ENCODE data around the gene GRIK4. TPM values are rescaled to one million over a fixed set of nuclear protein-coding genes. Genes with fewer than 3 reads are reported as not detected.

Gene GRIK4
- total and polyA plus RNA-seq, 9 of the 15 experiments (the other 6 are each of a cell fraction or from before 2014, with no cell fraction given), result not detected

DNA sequence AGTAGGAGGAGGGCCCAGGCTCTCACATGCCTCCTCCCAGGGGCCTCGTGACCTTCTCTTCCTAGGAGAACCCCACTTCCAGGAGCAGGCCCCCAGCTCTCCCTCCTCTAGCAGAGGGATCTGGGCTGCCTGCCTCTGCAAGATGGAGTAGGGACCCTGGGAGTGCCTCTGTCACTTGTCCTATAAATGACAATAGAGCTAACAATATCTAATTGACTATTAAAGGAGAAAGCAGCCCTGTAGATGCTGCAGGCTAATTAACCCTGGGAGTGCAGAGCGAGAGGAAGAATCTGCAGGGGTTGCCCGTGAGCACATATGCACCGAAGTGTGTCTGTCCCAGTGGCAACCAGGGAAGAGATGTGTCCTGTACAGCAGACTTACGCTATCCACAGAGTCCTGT lies 184.4 kb downstream of the GRIK4 start:
- Histone ChIP-seq H3K9me3 (replicated peaks; ENCODE audit: control insufficient read depth, insufficient read depth, low read depth, low read length) (no peaks in the 10 kb centered on the region), H4K20me1 (replicated peaks; ENCODE audit: control insufficient read depth, insufficient read depth, low read length) (no peaks in the 10 kb centered on the region), H3K27me3 (ENCODE audit: control insufficient read depth in 2 of 2, insufficient read depth in 2 of 2, low read length in 2 of 2) (peaks cover 2 to 16% of the 10 kb centered on the region in 2 experiments; a peak in 2 of 5 replicates), H3K27ac (ENCODE audit: extremely low read depth, low read depth, low read length) (no peak overlapping the region), H2AFZ (ENCODE audit: low read depth, low read length) (no peak overlapping the region), H3K4me3 (no peak overlapping the region), H3K36me3 (ENCODE audit: control insufficient read depth, insufficient read depth, low read length) (no peaks in the 10 kb centered on the region), H3K9me1 (ENCODE audit: control insufficient read depth, insufficient read depth, low read length) (no peaks in the 10 kb centered on the region), H3K79me2 (ENCODE audit: control insufficient read depth, insufficient read depth, low read length) (no peaks in the 10 kb centered on the region), H3K9ac (ENCODE audit: insufficient read depth in 1 of 2, low read depth in 2 of 2, low read length in 2 of 2) (no peak overlapping the region), H3K4me2 (ENCODE audit: insufficient read depth, low read length) (no peak overlapping the region), H3K4me1 (replicated peaks in 1 of 2; ENCODE audit: control insufficient read depth in 2 of 2, insufficient read depth in 2 of 2, low read length in 2 of 2) (no peaks in the 10 kb centered on the region)
- ChIA-PET POLR2A (no interaction called here), CTCF (ENCODE audit: low intra/inter-chr PET ratio) (no interaction called here)
- intact Hi-C loops (cut with micrococcal nuclease) (no loop called here), in situ Hi-C loops (cut with MboI) (no loop called here)
- ATAC-seq, result no peak
- BruUV-seq (replicated peaks), result no TSS peak
- no peak for FAIRE-seq
- 0% methylated on average over 4 of the region's 5 CpGs for WGBS (ENCODE audit: insufficient coverage, low coverage, missing lambda C conversion rate)
- DNase-seq (ENCODE audit: extremely low read depth in 1 of 4, low spot score in 3 of 4), result no peak
- TF ChIP-seq ZFPM2 (CRISPR knock-in tag; IDR thresholded peaks at IDR 0.05) (no peak), FOXA3 (CRISPR knock-in tag; conservative IDR thresholded peaks at IDR 0.05 in 1 of 2, IDR thresholded peaks at IDR 0.05 in 1 of 2) (no peak), KAT8 (IDR thresholded peaks at IDR 0.05; ENCODE audit: low read depth) (no peak), GATAD2B (IDR thresholded peaks at IDR 0.05; ENCODE audit: borderline replicate concordance) (no peak), ARNT (IDR thresholded peaks at IDR 0.05) (no peak), SAFB2 (IDR thresholded peaks at IDR 0.05; ENCODE audit: borderline replicate concordance, low read depth, low read length, severe bottlenecking) (no peak), TCFL5 (CRISPR knock-in tag; conservative IDR thresholded peaks at IDR 0.05) (no peak), ZBED1 (IDR thresholded peaks at IDR 0.05) (no peak), KLF16 (IDR thresholded peaks at IDR 0.05) (no peak), ZNF561 (CRISPR knock-in tag; conservative IDR thresholded peaks at IDR 0.05) (no peak)
- TF ChIP-seq, protein P1, sequence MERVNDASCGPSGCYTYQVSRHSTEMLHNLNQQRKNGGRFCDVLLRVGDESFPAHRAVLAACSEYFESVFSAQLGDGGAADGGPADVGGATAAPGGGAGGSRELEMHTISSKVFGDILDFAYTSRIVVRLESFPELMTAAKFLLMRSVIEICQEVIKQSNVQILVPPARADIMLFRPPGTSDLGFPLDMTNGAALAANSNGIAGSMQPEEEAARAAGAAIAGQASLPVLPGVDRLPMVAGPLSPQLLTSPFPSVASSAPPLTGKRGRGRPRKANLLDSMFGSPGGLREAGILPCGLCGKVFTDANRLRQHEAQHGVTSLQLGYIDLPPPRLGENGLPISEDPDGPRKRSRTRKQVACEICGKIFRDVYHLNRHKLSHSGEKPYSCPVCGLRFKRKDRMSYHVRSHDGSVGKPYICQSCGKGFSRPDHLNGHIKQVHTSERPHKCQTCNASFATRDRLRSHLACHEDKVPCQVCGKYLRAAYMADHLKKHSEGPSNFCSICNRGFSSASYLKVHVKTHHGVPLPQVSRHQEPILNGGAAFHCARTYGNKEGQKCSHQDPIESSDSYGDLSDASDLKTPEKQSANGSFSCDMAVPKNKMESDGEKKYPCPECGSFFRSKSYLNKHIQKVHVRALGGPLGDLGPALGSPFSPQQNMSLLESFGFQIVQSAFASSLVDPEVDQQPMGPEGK (CRISPR knock-in tag; IDR thresholded peaks at IDR 0.05; ENCODE audit: borderline replicate concordance), result no peak
- TF ChIP-seq, protein P2, sequence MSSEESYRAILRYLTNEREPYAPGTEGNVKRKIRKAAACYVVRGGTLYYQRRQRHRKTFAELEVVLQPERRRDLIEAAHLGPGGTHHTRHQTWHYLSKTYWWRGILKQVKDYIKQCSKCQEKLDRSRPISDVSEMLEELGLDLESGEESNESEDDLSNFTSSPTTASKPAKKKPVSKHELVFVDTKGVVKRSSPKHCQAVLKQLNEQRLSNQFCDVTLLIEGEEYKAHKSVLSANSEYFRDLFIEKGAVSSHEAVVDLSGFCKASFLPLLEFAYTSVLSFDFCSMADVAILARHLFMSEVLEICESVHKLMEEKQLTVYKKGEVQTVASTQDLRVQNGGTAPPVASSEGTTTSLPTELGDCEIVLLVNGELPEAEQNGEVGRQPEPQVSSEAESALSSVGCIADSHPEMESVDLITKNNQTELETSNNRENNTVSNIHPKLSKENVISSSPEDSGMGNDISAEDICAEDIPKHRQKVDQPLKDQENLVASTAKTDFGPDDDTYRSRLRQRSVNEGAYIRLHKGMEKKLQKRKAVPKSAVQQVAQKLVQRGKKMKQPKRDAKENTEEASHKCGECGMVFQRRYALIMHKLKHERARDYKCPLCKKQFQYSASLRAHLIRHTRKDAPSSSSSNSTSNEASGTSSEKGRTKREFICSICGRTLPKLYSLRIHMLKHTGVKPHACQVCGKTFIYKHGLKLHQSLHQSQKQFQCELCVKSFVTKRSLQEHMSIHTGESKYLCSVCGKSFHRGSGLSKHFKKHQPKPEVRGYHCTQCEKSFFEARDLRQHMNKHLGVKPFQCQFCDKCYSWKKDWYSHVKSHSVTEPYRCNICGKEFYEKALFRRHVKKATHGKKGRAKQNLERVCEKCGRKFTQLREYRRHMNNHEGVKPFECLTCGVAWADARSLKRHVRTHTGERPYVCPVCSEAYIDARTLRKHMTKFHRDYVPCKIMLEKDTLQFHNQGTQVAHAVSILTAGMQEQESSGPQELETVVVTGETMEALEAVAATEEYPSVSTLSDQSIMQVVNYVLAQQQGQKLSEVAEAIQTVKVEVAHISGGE (CRISPR knock-in tag; IDR thresholded peaks at IDR 0.05), result no peak
- TF ChIP-seq, protein P3, sequence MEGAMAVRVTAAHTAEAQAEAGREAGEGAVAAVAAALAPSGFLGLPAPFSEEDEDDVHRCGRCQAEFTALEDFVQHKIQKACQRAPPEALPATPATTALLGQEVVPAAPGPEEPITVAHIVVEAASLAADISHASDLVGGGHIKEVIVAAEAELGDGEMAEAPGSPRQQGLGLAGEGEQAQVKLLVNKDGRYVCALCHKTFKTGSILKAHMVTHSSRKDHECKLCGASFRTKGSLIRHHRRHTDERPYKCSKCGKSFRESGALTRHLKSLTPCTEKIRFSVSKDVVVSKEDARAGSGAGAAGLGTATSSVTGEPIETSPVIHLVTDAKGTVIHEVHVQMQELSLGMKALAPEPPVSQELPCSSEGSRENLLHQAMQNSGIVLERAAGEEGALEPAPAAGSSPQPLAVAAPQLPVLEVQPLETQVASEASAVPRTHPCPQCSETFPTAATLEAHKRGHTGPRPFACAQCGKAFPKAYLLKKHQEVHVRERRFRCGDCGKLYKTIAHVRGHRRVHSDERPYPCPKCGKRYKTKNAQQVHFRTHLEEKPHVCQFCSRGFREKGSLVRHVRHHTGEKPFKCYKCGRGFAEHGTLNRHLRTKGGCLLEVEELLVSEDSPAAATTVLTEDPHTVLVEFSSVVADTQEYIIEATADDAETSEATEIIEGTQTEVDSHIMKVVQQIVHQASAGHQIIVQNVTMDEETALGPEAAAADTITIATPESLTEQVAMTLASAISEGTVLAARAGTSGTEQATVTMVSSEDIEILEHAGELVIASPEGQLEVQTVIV (CRISPR knock-in tag; IDR thresholded peaks at IDR 0.05; ENCODE audit: borderline replicate concordance), result no peak
- TF ChIP-seq, protein P4, sequence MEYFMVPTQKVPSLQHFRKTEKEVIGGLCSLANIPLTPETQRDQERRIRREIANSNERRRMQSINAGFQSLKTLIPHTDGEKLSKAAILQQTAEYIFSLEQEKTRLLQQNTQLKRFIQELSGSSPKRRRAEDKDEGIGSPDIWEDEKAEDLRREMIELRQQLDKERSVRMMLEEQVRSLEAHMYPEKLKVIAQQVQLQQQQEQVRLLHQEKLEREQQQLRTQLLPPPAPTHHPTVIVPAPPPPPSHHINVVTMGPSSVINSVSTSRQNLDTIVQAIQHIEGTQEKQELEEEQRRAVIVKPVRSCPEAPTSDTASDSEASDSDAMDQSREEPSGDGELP (CRISPR knock-in tag; IDR thresholded peaks at IDR 0.05; ENCODE audit: borderline replicate concordance), result no peak

Measured in K562 (cell line).